HT1080 (cell line): ENCODE measurements around the gene ERGIC3. TPM values are rescaled to one million over a fixed set of nuclear protein-coding genes. Genes with fewer than 3 reads are reported as not detected.
"Not testable (repeated sequence)": the region's sequence is repeated elsewhere in the genome, so short reads cannot be mapped to it uniquely, and the experiment has no call there.

Experiments
- DNase-seq: peaks from one replicate; pipeline ENCODE4 v3.0.0-alpha.2; 2015; ENCODE audit warnings: low read depth
- total RNA-seq: library from RNA; depleted of rRNA; stranded (reverse); fragments of >200 nt; shearing (Covaris generic); gene quantifications from 2 replicates; pipeline ENCODE4 v1.2.3, GENCODE V29; 2014

The ERGIC3 gene
- total RNA-seq, 1 experiment from 2014 or later, result 169 TPM

DNA sequence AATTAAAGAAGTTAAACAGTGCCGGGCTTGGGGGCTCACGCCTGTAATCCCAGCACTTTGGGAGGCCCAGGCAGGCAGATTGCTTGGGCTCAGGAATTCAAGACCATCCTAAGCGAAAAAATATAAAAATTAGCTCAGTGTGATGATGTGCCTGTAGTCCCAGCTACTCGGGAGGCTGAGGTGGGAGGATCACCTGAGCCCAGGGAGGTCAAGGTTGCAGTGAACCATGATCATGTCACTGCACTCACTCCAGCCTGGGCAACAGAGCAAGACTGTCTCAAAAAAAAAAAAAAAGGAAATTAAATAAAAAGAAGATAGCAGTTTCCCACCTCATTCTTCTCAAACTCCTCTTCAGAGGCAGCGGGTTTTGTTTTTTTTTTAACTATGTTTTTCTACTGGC is 24.1 kb upstream of the ERGIC3 start:
- DNase-seq, result not testable (repeated sequence)

DNA sequence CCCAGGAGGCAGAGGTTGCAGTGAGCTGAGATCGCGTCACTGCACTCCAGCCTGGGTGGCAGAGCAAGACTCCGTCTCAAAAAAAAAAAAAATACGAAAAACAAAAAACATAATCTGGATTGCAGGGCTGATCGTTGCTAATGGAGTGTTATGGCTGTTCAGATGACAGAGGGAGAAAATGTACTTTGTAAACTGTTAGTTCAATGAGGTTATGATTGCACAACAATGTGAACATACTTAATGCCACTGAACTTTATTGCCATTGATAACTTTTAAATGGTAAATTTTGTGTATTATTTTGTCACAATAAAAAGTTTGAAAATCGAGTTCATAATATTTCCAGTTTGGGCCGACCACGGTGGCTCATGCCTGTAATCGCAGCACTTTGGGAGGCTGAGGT is 22.9 kb upstream of the ERGIC3 start:
- DNase-seq, result no peak

DNA sequence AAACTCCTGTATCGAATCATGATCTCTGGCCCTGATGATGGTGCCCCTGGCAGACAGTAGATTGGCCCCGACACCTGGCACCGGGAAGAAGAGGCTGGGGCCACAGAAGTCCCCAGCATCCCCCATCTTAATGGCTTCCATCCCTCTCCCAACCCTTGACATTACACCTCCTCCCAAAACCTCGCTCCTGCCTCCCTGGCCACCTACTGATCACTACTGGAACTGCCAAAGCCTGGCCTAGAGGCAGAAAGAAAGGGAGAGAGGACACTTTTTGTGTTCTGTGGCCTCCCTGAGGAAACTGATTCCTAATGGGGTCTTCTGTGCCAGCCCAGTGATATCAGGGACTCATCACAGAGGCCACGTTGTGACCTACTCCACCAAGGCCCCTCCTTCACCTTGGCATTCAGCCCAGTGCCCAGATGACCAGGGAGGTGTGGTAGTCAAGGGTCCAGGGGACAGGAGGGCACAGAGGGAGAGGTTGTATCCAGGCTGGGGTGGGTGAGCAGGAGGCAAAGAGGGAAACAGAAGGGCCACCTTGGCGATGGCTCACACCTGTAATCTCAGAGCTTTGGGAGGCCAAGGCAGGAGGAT is 18.5 kb upstream of the ERGIC3 start:
- no peak for DNase-seq

DNA sequence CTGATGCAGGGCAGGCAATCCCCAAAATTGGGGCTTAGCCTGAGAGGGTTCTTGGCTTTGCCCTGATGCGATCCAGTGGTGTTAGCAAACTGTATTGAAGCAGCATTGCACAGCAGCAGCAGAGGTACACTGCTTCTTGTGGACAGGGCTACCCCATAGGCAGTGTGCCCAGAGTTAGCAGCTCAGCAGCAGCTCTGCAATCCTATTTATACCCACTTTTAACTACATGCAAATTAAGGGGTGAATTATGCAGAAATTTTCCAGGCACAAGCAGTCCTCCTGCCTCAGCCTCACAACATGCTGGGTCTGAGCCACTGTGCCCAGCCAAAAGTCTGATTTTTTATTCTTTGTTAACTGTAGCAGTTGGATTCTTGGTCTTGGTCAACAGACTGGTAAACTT is 16.2 kb upstream of the ERGIC3 start:
- DNase-seq, result no peak

DNA sequence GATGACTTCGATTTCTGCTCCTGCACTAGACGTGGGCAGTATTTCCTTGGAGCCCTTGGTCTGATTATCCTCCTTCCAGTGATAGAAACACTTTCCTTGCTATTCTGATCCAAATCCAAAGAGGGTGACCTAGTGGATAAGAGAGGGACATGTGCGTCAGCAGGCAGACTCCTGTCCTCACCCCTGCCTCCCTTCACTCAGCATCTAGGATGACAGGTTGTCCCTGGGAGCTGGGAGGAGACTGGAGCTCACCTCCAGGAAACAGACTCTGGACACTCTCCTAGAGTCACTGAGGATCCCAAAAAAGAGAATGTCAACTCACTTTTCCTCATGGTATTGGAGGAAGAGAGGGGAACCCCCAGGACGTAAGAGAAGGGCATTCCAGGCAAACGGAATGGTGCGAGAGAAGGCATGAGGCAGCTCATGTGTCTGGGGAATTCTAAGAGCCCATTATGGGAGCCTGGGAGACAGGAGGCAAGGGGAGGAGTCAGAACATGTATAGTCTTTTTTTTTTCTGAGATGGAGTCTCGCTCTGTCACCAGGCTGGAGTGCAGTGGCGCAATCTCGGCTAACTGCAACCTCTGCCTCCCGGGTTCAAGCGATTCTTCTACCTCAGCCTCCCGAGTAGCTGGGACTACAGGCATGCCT is 14.6 kb upstream of the ERGIC3 start:
- no peak for DNase-seq

DNA sequence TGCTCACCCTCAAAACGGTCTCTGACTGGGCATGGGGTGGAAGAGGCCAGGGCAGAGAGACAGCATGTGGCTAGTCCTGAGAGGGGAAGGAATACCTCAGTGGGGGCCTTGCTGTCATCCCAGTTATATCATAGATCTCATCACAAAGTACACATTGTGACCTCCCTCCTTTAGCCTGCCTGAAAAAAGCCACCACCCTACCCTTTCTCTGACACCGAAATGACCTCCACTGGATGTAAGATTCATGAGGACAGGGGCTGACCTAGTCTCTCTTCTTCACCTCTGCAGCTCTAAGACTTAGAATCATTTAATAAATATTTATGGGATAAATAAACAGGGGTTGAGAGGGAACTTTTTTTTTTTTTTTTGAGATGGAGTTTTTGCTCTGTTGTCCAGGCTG is 12.3 kb upstream of the ERGIC3 start, which contains the start of gene C20orf173:
C20orf173 (minus strand) TSS at position 101 of the 400 bp plus-strand sequence. CDS start 279 bp downstream, outside the sequence.
- no peak for DNase-seq

DNA sequence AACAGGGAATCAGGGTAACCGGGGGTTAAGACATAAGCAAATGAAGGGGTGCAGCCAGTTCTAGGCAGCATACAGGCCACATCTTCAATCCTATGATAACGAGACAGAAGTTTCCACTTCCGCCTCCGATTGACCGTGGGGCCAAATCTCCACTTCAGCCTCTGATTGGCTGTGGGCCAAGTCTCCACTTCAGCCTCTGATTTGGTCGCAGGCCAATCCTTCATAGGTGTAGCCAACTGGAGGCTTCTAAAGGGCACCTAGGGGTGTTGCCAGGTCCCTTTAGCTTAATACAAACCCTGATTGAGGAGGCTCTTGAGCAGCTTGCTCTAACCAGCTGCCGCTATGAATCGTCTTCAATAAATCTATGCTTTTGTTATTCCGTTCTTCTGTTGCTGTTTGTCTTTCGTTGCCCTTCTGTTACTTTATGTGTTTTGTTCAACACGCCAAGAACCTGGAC is 2.1 kb upstream of the ERGIC3 start:
- no peak for DNase-seq

DNA sequence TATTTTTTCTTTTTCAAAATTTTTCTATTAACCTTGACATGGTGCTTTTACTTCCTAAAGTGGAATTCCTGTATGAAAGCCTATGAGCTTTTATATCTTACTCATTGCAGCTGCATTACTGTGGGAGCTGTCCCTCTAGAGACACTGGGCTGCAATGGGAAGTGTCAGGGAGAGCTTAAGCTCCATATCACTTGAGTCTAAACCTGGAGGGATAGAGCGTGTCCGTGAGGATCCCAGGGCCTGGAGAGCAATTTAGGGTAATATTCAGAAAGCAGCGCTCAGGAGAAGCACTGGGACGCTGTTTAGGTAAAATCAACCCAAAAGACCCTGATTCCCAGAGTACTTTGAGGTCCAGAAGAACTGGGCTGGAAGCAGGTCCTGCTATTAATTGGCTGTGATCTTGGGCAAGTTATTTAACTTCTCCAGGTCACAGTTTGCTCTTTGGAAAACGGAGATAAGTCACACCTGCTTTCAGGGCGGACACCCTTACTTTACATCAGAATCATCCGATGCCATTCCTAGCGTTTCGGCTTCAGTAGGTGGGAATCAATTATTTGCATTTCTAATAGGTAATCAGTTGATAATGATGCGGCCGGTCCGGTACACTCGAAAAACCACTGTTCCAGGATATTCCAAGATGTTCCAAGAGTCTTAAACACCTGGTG is 628 bp upstream of the ERGIC3 start:
- no peak for DNase-seq

DNA sequence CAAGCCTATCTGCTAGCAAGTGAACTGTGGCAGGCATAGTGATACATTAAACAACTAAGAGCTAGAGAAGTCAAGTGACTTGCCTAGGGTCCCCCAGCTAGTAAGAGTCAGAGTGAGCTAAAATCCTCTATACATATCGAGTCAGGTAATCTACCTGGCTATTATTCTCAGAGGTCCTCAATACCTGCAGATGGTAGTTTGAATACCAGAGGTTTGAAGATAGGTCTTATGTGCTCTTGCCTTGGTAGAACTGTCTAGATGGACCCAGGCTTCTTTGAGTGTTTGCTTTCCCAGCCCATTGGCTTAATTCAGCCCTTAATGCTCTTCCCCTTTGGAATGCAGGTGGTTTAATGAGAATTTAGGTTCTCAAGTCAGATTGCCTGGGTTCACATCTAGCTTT is 1.1 kb downstream of the ERGIC3 start:
- no peak for DNase-seq

DNA sequence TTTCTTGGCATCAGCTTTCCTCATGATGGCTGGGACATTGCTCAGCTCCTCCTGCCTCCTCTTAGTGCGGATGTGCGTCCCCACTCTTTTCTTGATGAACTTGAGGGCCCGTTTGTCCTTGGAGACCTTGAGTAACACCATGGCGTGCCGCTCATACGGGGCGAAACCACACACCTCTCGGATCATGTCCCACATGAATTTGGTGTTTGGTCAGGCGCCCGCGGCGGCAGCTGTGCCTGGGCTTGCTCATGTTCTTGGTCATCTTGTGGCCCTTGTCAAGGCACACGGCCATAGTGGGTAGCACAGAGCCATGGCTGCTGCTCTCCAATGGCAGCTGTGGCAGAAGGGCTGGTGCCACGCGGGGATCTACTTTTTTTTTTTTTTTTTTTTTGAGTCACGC is 2.6 kb downstream of the ERGIC3 start:
- DNase-seq, result no peak

DNA sequence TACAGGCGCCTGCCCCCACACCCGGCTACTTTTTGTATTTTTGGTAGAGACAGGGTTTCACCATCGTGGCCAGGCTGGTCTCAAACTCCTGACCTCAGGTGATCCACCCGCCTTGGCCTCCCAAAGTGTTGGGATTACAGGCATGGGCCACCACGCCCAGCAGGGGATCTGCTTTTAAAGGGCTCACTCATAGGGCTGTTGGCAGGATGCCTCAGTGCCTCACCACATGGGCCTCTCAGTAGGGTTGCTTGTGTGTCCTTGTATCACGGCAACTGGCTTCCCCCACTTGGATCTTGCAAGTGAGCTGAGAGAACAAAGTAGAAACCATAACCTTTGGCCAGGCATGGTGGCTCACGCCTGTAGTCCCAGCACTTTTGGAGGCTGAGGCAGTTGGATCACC is 3.1 kb downstream of the ERGIC3 start:
- peak; percentile 65 for DNase-seq

DNA sequence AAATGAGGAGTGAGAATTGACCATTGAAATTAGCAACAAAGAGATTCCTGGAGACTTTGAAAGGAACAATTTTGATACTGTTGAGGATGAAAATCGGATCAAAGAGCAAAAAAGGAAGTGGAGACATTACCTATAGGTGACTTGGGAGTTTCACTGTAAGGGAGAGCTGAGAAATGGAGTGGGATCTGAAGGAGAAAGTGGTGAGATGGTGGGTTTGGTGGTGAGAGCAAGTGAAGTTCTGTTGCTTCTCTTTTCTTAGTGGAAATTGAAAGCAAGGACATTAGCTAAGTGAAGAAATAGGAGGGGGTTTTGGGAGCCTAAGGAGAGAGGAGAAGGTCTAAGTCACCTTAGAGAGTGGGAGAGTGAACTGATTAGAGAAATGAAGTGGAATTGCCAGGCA is 4.2 kb downstream of the ERGIC3 start:
- no peak for DNase-seq

DNA sequence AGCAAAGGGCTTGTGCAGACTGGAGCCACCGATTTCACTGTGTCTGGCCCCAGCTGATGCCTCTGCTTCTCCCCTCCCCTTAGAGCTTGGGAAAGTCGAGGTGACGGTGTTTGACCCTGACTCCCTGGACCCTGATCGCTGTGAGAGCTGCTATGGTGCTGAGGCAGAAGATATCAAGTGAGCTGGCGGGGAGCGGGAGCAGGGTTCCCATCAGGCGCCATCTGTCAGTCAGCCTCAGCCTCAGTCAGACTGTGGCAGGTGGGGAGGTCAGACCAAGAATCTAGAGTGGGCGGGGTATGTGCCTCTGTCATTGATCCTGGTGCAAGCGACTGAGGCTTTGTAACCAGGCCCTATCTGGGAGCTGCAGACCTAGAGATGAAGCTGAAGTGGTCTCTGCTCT is 5.5 kb downstream of the ERGIC3 start:
- DNase-seq, result no peak

DNA sequence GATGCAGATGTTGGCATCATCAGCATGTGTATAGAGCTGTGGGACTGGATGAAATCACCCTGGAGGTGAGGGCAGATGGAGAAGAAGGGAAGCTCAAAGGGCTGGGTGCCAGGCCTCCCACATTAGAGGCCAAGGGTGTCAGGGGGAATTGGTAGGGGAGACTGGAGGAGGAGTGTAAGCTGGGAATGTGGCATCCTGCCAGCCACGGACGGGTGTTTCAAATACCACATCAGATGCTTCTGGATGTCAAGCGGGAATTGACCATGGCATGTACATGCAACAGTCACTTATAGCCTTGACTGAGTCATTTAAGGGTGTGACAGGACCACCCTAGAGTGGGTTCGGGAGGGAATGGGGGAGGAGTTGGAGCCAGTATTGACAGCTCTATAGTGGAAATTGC is 9.6 kb downstream of the ERGIC3 start:
- DNase-seq, result no peak

DNA sequence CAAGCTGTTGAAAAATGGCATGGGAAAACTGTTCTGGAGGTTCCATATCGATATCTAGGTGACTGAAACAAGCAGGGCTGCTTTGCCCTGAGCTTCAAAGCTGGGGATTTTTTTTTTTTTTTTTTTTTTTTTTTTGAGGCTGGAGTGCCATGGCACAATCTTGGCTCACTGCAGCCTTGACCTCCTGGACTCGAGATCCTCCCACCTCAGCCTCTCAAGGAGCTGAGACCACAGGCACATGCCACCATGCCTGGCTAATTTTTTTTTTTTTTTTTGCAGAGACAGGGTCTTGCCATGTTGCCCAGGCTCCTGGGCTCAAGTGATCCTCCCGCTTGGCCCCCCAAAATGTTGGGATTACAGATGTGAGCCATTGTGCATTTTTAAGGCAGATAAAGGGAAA is 11.0 kb downstream of the ERGIC3 start:
- no peak for DNase-seq

DNA sequence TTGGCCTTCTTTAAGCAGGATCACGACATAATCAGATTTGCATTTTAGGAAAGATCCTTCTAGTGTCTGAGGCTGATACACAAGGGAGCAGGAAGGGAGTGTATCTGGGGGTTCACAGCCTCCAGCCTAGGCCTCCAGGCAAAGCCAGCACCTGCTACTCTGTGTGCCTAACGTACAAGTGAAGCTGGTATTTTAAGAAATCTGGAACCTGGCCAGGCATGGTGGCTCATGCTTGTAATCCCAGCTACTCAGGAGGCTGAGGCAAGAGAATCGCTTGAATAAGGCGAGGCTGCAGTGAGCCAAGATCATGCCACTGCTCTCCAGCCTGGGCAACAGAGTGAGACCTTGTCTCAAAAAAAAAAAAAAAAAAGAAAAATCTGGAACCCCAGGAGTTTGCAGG is 13.6 kb downstream of the ERGIC3 start:
- DNase-seq, result not testable (repeated sequence)

DNA sequence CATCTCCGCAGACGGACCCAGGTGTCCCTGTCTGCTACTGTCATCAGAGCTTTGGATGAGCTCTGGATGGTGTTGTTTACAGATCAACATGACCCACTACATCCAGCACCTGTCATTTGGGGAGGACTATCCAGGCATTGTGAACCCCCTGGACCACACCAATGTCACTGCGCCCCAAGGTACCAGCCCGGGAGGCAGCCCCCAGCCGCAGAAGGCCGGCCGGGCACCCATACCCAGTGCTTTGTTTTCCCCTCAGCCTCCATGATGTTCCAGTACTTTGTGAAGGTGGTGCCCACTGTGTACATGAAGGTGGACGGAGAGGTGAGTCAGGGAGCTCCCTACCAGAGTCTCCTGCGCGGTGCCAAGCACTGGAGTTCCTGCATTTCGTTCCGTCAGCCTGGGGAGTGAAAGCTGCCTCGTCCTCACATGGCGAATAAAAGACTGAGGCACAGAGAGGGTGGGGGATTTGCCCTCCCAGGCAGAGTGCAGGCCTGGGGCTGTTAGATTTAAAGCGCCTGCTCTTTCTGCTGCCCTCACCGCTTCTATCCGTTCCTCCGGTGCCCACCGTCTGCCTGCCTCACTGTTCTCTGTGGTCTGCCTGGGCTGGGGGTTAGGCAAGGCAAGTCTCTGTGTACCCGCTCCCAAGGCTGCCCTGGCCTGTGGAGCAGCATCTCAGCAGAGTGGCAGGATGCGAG is 14.2 kb downstream of the ERGIC3 start:
- no peak for DNase-seq

DNA sequence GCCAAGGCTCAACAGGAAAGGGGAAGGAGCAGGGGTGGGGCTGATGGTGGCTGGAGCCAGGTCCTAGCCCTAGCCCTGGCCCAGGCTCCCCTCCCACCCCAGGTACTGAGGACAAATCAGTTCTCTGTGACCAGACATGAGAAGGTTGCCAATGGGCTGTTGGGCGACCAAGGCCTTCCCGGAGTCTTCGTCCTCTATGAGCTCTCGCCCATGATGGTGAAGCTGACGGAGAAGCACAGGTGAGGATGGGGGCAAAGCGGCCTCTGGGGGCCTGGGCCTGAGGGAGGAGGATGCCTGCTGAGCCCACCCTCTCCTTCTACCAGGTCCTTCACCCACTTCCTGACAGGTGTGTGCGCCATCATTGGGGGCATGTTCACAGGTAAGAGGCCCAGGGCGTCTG is 15.0 kb downstream of the ERGIC3 start:
- DNase-seq, result no peak

DNA sequence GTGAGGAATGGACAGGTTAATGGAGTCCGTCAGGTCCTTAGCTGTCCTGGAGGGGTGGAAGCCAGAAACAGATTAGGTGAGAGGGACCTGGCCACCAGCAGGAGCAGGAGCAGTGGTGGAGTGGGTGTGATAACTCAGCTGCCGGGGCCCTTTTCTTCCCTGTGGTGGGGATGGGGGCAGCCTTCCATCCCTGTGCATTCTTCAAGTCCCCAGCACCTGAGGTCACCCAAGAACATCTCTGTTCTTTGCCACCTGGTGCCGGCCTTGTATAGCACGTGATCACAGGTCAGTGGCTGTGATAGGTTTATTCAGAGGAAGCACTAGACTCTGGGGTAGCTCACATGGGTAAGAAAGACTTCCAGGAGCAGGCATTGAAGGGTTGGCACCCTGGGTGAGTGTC is 16.6 kb downstream of the ERGIC3 start:
- no peak for DNase-seq

DNA sequence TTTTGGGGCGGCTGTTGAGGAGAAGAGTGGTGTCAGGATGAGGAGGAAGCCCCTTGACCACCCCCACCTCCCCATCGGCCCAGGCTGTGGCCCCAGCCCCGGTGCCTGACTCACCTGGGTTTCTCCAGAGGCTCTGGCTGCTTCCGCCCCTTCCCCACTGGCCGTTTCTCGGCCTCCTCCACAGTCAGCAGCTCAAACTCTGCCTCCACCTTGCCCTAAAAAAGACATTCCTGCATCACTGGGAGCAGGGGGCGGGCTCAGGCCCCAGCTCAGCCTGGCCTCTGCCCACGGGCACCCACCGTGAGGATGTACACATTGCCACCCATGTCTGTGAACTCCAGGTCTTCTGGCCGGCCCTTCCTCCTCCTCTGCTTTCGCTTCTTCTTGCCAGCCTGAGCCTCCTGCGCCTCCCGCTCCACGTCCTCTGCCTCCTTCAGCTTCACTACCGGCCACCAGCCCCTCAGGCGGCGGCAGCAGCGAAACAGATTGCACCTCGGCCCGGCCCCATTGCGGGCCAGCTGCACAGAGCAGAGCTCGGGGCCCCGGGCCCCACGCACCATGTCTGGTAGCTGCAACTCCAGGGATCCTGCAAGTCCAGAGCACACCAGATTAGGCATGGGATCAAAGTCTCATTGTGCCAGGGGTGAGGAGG is 17.3 kb downstream of the ERGIC3 start:
- DNase-seq, result no peak

DNA sequence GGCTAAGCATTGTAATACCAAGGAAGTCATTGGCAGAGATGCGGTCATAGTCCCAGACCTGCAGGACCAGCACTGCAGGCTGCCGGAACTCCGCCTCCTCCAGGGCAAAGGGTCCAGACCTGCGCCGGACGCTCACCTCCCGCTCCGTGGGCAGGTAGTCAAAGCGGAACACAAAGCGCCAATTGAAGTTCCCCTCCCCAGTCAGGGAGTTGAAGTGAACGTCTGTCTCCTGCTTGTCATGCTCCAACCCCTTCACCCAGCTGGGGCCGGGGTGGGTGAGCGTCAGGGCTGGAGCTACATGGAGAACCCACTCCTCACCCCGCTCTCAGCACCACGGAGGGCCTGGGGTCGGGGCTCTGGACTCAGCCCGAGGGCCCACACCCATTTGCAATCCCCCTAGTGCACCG is 18.2 kb downstream of the ERGIC3 start:
- DNase-seq, result no peak

DNA sequence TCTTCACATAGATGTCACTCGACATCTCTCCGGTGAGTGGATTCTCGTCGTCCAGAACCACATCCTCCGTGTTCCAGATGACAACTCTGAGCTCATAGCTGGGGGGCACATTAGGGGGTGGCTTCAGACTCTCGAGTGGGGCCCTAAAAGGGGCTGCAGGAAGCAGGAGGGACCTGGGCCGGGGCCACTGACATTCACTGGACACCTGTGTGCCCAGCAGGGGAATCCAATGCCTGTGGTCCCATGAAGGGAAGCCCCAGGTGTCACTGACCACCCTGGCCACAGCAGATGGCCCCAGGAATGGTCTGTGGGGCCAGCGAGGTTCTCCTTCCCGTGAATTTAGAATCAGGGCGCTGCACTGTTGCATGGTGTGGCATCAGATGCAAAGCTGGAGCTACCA is 18.7 kb downstream of the ERGIC3 start:
- no peak for DNase-seq
